Measurements from ENCODE around the gene RNF43. TPM values are rescaled to one million over a fixed set of nuclear protein-coding genes. Genes with fewer than 3 reads are reported as not detected.

Gene RNF43
- total and polyA plus RNA-seq, 2 of the 13 experiments (the other 11 are each of a cell fraction or from before 2014, with no cell fraction given), result 31.0 to 53.4 TPM

GRCh38 chr17:58396173-58396572 is 21.2 kb downstream of the RNF43 start:
- intact Hi-C loops (cut with micrococcal nuclease; ENCODE audit: unreplicated experiment), result no loop called here
- no peak for FAIRE-seq
- no TSS peak for BruUV-seq (replicated peaks)
- no peaks in the 10 kb centered on the region for H3K9me3 ChIP-seq (ENCODE audit: low read length)
- DNase-seq (ENCODE audit: low spot score), result no peak
- H3K9ac ChIP-seq (ENCODE audit: insufficient read depth, low read depth, low read length), result 0 out of 2 replicates have a peak overlapping the region, but pooled peaks have one; percentile 21
- ChIA-PET CTCF (ENCODE audit: low intra/inter-chr PET ratio, low total read pairs) (no interaction called here), POLR2A (interaction anchor here (1.0 to 4.7 kb wide), 7 partner anchors 9 to 32 kb away, joined by 3 to 81 read pairs (median 8); partner anchors contain the start of gene RNF43)
- H3K4me2 ChIP-seq (ENCODE audit: low read depth, low read length), result peak overlapping the region; percentile 70
- no peaks in the 10 kb centered on the region for H3K27me3 ChIP-seq (ENCODE audit: control insufficient read depth in 1 of 2, insufficient read depth in 2 of 2, low read length in 2 of 2)
- peaks cover 95% of the 10 kb centered on the region for H3K79me2 ChIP-seq (ENCODE audit: insufficient read depth, low read length)
- peaks cover 3 to 28% of the 10 kb centered on the region in 2 experiments; a peak in 4 of 5 replicates for H3K36me3 ChIP-seq (replicated peaks in 1 of 2; ENCODE audit: control insufficient read depth in 1 of 2, insufficient read depth in 2 of 2, low read length in 2 of 2)
- 79% methylated on average over 4 of the region's 4 CpGs for WGBS (ENCODE audit: low lambda C conversion rate)
- peak overlapping the region; percentile 75 for H3K27ac ChIP-seq (ENCODE audit: extremely low read length, insufficient read depth, low read length)
- no peaks in the 10 kb centered on the region; the same call in 1 of the 2 replicates for H4K20me1 ChIP-seq (ENCODE audit: insufficient read depth, low read length)
- no peak for ATAC-seq
- TF ChIP-seq ZNF7 (CRISPR knock-in tag; IDR thresholded peaks at IDR 0.05) (no peak), RBM22 (optimal IDR thresholded peaks at IDR 0.05; ENCODE audit: low read length) (peak; percentile 96), POLR2AphosphoS5 (IDR thresholded peaks at IDR 0.05; ENCODE audit: low read depth, low read length) (peak; percentile 21; the same call in 1 of the 2 replicates)
- H2AFZ ChIP-seq (ENCODE audit: low read length), result no peak overlapping the region
- in situ Hi-C loops (cut with HindIII; ENCODE audit: extremely low pct_ligation_motif_present, low pct_unique_long_range_greater_than_20kb), result no loop called here
- H3K4me3 ChIP-seq (replicated peaks in 1 of 3; ENCODE audit: insufficient read depth in 1 of 3, low read depth in 2 of 3, low read length in 3 of 3), result no peak overlapping the region
- peaks cover 97% of the 10 kb centered on the region for H3K4me1 ChIP-seq (ENCODE audit: insufficient read depth, low read length)

- WGBS (ENCODE audit: low lambda C conversion rate), result 24% methylated on average over 3 of the region's 3 CpGs
- Histone ChIP-seq H3K27ac (ENCODE audit: extremely low read length, insufficient read depth, low read length) (peak overlapping the region; percentile 75), H3K9ac (ENCODE audit: insufficient read depth, low read depth, low read length) (peak overlapping the region; percentile 50), H3K4me3 (replicated peaks in 1 of 3; ENCODE audit: insufficient read depth in 1 of 3, low read depth in 2 of 3, low read length in 3 of 3) (peak overlapping the region in 2 of 3 experiments; percentile 1 to 15; a peak in 2 of 6 replicates), H3K4me2 (ENCODE audit: low read depth, low read length) (peak overlapping the region; percentile 70), H4K20me1 (ENCODE audit: insufficient read depth, low read length) (no peaks in the 10 kb centered on the region), H2AFZ (ENCODE audit: low read length) (no peak overlapping the region), H3K27me3 (ENCODE audit: control insufficient read depth in 1 of 2, insufficient read depth in 2 of 2, low read length in 2 of 2) (no peaks in the 10 kb centered on the region), H3K4me1 (ENCODE audit: insufficient read depth, low read length) (peaks cover 97% of the 10 kb centered on the region), H3K9me3 (ENCODE audit: low read length) (no peaks in the 10 kb centered on the region), H3K36me3 (replicated peaks in 1 of 2; ENCODE audit: control insufficient read depth in 1 of 2, insufficient read depth in 2 of 2, low read length in 2 of 2) (peaks cover 3 to 19% of the 10 kb centered on the region in 2 experiments; a peak in 3 of 5 replicates), H3K79me2 (ENCODE audit: insufficient read depth, low read length) (peaks cover 95% of the 10 kb centered on the region)
- BruUV-seq (replicated peaks), result no TSS peak
- intact Hi-C loops (cut with micrococcal nuclease; ENCODE audit: unreplicated experiment) (no loop called here), in situ Hi-C loops (cut with HindIII; ENCODE audit: extremely low pct_ligation_motif_present, low pct_unique_long_range_greater_than_20kb) (no loop called here)
- DNase-seq (ENCODE audit: low spot score) (peak; percentile 93), ATAC-seq (peak; percentile 44), FAIRE-seq (peak; percentile 73)
- ChIA-PET POLR2A (interaction anchor here (0.8 to 4.7 kb wide), 13 partner anchors 10 to 237 kb away, joined by 3 to 81 read pairs (median 8); partner anchors contain the start of genes RNF43 and SUPT4H1), CTCF (ENCODE audit: low intra/inter-chr PET ratio, low total read pairs) (no interaction called here)
- TF ChIP-seq REL (CRISPR knock-in tag; conservative IDR thresholded peaks at IDR 0.05), result no peak
- TF ChIP-seq ZNF225 (CRISPR knock-in tag; IDR thresholded peaks at IDR 0.05), result no peak
- no peak for TF ChIP-seq CENPBD1 (CRISPR knock-in tag; IDR thresholded peaks at IDR 0.05; ENCODE audit: borderline replicate concordance, low read depth)
- peak; percentile 69; the same call in 1 of the 2 replicates for TF ChIP-seq TP53 (CRISPR knock-in tag; conservative IDR thresholded peaks at IDR 0.05)
- no peak for TF ChIP-seq ZNF280B (CRISPR knock-in tag; IDR thresholded peaks at IDR 0.05; ENCODE audit: borderline replicate concordance)
- TF ChIP-seq TBL1XR1 (IDR thresholded peaks at IDR 0.05; ENCODE audit: borderline replicate concordance, low read length, partially characterized antibody), result peak; percentile 38
- TF ChIP-seq MAFG (CRISPR knock-in tag; IDR thresholded peaks at IDR 0.05), result no peak
- TF ChIP-seq MBD4 (IDR thresholded peaks at IDR 0.05; ENCODE audit: borderline replicate concordance, low read length), result no peak
- TF ChIP-seq ZFP82 (CRISPR knock-in tag; IDR thresholded peaks at IDR 0.05; ENCODE audit: borderline replicate concordance), result no peak
- no peak for TF ChIP-seq ZNF12 (CRISPR knock-in tag; IDR thresholded peaks at IDR 0.05)
- no peak for TF ChIP-seq MZF1 (CRISPR knock-in tag; IDR thresholded peaks at IDR 0.05; ENCODE audit: borderline replicate concordance)
- no peak for TF ChIP-seq ZNF180 (CRISPR knock-in tag; IDR thresholded peaks at IDR 0.05; ENCODE audit: borderline replicate concordance, low read depth)
- no peak for TF ChIP-seq AGO1 (IDR thresholded peaks at IDR 0.05; ENCODE audit: low read depth, low read length, poor library complexity, severe bottlenecking)
Measured at GRCh38 chr17:58394534-58395223, 22.7 kb downstream of the RNF43 start.
